GM21390 (cell line): Measurements from ENCODE around the gene SGCG.
"Not testable (repeated sequence)": the region's sequence is repeated elsewhere in the genome, so short reads cannot be mapped to it uniquely, and the experiment has no call there.

Experiments used
- ATAC-seq: cut with Tn5 transposase; IDR thresholded peaks from one replicate; pipeline ENCODE4 v1.9.1; 2021; ENCODE audit not compliant: unreplicated experiment

Gene SGCG

GRCh38 chr13:23203516-23203915, 22.7 kb downstream of the SGCG start:
- no peak for ATAC-seq

DNA sequence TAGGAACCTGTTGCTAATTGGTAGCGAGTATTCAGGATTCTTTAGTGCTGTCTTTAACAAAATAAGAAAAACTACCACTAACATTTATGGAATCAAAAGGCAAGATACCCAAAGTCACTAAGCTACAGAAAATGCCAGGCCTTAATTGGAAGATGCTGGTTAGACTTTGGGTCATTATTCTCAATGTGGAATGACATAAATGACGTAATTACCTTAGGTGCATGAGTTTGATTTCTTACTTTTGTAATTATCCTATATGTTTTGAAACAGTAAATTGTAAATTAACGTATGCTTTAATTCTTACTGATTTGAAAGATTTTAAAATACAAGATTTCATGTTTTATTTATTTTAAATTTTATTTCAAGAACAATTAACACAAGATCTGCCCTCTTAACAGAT, 25.0 kb downstream of the SGCG start:
- no peak for ATAC-seq

GRCh38 chr13:23212671-23213070, 31.9 kb downstream of the SGCG start:
- no peak for ATAC-seq

DNA sequence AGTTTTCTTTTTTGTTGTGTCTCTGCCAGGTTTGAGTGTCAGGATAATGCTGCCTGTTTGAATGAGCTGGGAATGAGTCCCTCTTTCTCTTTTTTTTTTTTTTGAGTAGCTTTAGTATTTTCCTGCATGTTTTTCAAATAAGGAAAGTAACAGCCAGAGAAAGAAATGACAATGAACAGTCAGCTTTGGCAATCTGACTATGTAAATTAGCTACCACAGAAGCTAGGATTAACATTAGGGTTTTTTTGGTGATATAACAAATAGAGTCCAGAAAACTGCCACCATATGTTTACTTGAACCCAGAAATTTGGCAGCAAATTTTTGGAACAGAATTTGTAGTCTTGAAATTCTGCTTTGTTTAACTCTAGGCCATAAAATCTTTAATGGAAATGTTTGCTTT, 50.5 kb downstream of the SGCG start:
- ATAC-seq, result no peak

DNA sequence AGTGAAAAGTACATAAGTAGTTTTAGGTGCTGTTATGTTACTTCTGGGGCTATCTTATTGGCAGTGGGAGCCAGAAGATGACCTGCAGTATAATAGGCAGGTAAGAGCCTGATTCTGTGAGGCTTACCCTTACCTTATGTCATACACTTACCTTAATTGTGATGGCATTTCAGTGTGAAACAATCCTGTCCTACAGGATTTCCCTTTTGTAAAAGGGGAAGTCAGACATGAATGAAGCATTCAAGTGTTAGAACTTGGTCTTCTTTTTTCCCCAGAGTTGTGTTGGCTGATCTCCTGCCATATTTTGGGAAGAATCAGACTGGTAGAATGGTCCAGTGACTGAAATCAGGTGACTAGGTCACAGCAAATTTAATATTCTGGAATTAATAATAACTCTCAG, 55.2 kb downstream of the SGCG start:
- no peak for ATAC-seq

DNA sequence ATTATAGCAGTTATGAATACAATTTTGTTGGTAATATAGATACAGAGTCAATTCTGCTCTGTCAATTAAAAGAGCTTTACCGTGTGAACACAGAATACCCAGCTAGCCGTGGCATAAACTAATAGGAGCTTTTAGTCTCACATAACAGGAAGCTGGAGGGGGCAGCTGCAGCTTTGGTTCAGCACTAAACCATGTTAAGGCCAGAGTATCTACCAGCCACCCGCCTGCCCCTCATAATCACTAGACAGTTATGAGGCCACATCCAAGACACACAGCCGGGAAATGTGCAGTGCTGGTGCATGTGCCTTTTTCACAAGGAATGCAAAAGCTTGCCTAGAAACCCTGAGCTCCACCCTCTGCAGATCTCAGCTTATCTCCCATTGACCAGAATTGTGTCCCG, 62.3 kb downstream of the SGCG start:
- ATAC-seq, result no peak

- not testable (repeated sequence) for ATAC-seq
Observed at GRCh38 chr13:23248410-23248809, 67.6 kb downstream of the SGCG start.

- ATAC-seq, result no peak
Observed at GRCh38 chr13:23254506-23254905, 73.7 kb downstream of the SGCG start.

- ATAC-seq, result no peak
Observed at GRCh38 chr13:23267571-23267970, 86.8 kb downstream of the SGCG start.

DNA sequence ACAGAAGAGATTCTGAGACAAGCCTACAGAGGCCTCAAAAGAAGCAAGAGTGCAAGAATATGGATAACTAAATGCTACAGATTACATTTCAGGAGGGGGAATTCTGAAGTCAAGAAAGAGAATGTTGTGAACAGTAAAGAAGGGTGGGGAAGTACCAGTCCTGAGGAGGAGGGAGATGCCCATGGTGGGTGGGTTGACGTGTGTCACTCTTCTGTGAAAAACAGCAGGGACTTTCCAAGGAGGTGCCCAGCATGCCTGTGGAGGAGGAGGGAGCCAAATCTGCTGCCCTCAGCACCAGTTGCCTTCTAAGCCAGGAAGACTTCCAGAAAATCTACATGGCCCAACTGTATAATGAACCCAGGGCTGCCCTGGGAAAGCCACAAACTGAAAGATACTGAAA, 87.7 kb downstream of the SGCG start:
- ATAC-seq, result peak; percentile 61

- ATAC-seq, result no peak
Observed at GRCh38 chr13:23271331-23271730, 90.6 kb downstream of the SGCG start.

DNA sequence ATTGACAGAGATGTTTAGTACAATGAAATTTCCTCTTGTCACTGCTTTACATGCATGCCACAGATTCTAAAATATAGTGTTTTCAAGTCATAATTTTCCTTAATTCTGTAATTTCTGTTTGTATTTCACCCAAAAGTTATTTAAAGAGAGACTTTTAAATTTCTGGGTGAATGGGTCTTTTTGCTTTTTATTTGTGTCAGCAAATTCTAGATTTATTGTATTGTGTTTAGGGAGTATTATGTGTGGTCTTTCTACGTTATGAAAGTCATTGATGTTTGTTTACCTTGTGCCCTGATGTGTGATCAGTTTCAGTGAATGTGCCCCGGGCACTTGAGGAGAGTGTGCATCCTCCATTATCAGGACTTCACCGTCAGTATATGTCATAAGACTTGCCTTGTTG, 92.7 kb downstream of the SGCG start:
- no peak for ATAC-seq

DNA sequence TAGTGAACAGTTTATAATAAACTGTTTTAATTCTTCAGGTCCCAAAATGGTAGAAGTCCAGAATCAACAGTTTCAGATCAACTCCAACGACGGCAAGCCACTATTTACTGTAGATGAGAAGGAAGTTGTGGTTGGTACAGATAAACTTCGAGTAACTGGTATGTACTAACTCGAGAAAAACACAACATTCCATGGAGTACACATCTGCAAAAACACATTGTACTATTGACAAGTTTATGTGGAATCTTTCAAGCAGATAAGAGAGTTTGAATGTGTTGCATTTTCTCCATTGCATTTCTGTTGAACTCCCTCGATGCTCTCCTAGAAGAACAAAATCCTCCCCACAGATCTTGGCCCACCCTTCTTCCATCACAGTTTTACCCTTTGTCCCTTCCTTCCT, 98.5 kb downstream of the SGCG start:
- no peak for ATAC-seq

GRCh38 chr13:23288564-23288963, 107.8 kb downstream of the SGCG start:
- ATAC-seq, result no peak

- no peak for ATAC-seq
Observed at GRCh38 chr13:23288995-23289394, 108.2 kb downstream of the SGCG start.

- no peak for ATAC-seq
Observed at GRCh38 chr13:23289917-23290357, 109.2 kb downstream of the SGCG start.

DNA sequence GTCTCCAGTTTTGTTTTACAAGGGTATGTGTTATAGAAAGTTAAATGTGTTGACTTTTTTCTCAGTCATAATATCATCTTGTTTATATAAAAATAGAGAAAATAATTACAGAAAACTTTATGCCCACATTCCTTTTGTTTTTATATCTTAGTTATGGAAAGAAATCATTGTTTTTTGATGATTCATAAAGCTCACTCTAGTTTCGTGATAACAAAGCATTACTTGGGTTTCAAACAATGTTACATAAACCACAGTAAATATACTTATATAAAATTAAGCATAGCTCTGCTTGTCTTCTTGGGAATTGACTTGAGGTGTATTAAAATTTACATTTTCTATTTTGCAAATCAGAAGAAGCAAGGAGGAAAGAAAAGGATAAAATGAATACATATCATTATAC, 111.8 kb downstream of the SGCG start:
- ATAC-seq, result no peak

- not testable (repeated sequence) for ATAC-seq
Observed at GRCh38 chr13:23314837-23315236, 134.1 kb downstream of the SGCG start.

DNA sequence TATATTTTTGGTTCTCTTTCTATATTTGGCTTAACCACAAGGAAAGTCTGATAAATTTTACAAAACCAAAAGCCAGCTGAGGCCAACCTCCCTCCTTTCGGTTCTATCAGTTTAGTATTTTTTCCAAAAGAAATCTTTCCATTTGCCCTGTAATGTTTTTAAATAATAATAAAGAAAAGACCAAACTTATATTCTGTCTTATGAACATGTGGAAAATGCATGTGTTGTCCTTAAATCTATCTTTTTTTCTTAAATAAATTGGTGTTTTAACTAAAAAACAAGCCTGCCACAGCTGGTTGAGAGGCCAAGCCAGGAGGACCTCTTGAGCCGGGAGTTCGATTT, 139.1 kb downstream of the SGCG start:
- ATAC-seq, result no peak

DNA sequence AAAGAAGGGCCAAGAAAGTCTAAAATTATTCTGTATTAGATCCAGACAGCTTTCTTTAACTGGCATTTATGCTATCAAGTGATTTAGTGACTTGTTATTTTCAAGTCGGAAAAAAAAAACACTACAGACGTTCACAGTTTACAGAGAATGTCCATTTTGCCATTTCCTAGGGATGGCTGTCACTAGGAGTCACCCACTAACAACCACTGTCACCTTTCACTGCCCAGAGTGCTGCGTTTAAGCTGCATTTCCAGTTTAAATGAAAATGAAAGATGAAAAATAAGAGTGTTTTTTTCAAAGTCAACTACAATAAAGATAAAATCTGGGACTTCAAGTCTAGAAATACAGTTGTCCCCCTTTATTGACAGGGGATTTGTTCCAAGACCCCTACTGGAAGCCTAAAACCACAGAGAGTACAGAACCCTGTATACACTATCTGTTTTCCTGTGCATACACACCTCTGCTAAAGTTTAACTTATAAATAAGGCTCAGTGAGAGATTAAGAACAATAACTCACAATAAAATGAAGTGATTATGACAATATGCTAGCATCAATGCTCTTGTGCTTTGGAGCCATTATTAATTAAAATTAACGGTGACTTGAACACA, 140.3 kb downstream of the SGCG start:
- ATAC-seq, result peak; percentile 14

GRCh38 chr13:23321535-23322241, 140.9 kb downstream of the SGCG start:
- peak; percentile 81 for ATAC-seq

DNA sequence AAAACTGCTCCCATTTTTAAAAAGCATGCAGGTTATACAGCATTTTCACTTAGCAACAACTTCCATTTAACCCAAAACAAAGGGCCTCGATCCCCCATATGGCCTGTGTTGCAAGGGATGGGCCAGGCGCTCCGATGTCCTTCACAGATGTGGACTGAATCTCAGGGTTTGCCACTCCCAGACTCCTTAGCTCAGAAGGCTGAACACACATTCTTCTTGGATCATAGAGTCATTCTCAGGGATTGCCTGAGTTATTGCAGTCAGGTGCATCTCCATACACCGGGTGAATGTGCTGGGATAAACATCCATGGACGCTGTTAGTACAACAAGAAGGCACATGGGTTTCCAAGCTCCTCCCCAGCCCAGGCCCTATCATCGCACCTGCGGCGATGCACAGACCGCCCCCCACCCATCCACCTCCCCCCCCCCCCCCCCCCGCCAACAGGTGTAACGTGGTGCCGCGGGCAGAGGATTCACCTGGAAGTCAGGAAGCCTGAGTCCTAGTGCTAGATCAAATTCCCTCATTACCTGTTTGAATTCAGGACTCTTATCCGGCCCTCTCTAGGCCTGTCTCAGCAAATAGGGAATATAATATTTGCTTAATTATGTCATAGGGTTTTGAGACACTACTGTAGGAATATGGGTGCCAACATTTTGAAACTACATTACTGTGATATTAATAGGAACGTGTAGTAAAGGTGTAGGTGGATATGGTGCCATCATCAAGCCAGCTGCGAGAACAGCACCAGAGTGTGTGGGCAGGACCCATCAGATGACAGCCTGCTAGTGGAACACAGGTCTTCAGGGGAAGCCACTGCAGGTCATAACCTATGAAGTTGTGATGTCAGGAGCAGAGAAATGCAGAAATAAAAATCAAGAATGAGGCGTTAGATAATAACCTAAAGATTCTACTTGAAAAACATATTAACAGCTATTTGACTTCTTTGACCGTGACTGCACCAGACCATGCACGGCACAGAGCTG, 141.9 kb downstream of the SGCG start:
- ATAC-seq, result no peak
